H1 (cell line): ENCODE data around the gene KDM6A. TPM values are rescaled to one million over a fixed set of nuclear protein-coding genes. Genes with fewer than 3 reads are reported as not detected.

ENCODE experiments used
- CTCF ChIA-PET: fragments of 300-600 bp; sonication (Branson Sonifier 250); formaldehyde crosslinking; loops from one replicate; lab custom pipeline; 2021; ENCODE audit not compliant: partially characterized antibody; lab: Charles Lee
- POLR2A ChIA-PET: fragments of 300-600 bp; sonication (Branson Sonifier 250); formaldehyde crosslinking; loops from one replicate; lab custom pipeline; 2021; ENCODE audit warnings: inconsistent platforms; ENCODE audit not compliant: partially characterized antibody; lab: Charles Lee
- DNase-seq, 2 experiments: peaks; one replicate each; pipeline versions ENCODE4 v3.0.0 to v3.0.0-alpha.2; 2010 to 2022; ENCODE audit warnings: low spot score in 2 of 2, low read depth in 1 of 2, mixed read lengths in 1 of 2
- FAIRE-seq: peaks from 2 replicates; lab custom pipeline; 2011; peaks lifted over from hg19 to GRCh38; lab: Jason Lieb, UNC
- H2AFZ ChIP-seq: 2 replicates; pipeline ENCODE4 v1.8.1; 2012; ENCODE audit warnings: low read length, inconsistent platforms
- H2AK5ac ChIP-seq: 2 replicates; pipeline ENCODE4 v1.6.1; 2013; ENCODE audit warnings: low read depth, low read length
- H2BK120ac ChIP-seq: replicated peaks from 2 replicates; pipeline ENCODE3; 2013; ENCODE audit warnings: low read depth, low read length, inconsistent platforms
- H2BK12ac ChIP-seq: 2 replicates; pipeline ENCODE4 v1.6.1; 2013; ENCODE audit warnings: low read depth, low read length
- H2BK15ac ChIP-seq: 2 replicates; pipeline ENCODE4 v1.6.1; 2013; ENCODE audit warnings: low read length
- H2BK20ac ChIP-seq: 2 replicates; pipeline ENCODE4 v1.6.1; 2013; ENCODE audit warnings: low read length
- H2BK5ac ChIP-seq: 2 replicates; pipeline ENCODE4 v1.6.1; 2013; ENCODE audit warnings: low read depth, low read length
- H3K14ac ChIP-seq: 2 replicates; pipeline ENCODE4 v1.6.1; 2013; ENCODE audit warnings: inconsistent platforms; ENCODE audit not compliant: insufficient read length
- H3K18ac ChIP-seq: 2 replicates; pipeline ENCODE4 v1.6.1; 2013; ENCODE audit warnings: low read length; ENCODE audit errors: extremely low read depth
- H3K23ac ChIP-seq: 2 replicates; pipeline ENCODE4 v1.6.1; 2013; ENCODE audit warnings: inconsistent platforms; ENCODE audit not compliant: insufficient read length
- H3K23me2 ChIP-seq: 2 replicates; pipeline ENCODE4 v1.6.1; 2013; ENCODE audit warnings: low read depth, low read length
- H3K27ac ChIP-seq: 2 replicates; pipeline ENCODE4 v1.6.1; 2011; ENCODE audit warnings: low read depth, low read length, inconsistent platforms
- H3K27me3 ChIP-seq, 4 experiments: replicated peaks in 1 of 4; 1 replicate in 1 of 4; 2 replicates in 3 of 4; pipeline versions ENCODE4 v1.6.1 to v1.8.1; 2011 to 2013; ENCODE audit warnings: low read length in 3 of 4, mild to moderate bottlenecking in 3 of 4, inconsistent platforms in 2 of 4, mixed read lengths in 2 of 4, moderate library complexity in 1 of 4; ENCODE audit not compliant: control insufficient read depth in 3 of 4, insufficient read depth in 3 of 4; ENCODE audit errors: extremely low read depth in 1 of 4
- H3K36me3 ChIP-seq, 4 experiments: 2 replicates each; pipeline versions ENCODE4 v1.6.1 to v1.8.1; 2011 to 2013; ENCODE audit warnings: mild to moderate bottlenecking in 4 of 4, low read length in 3 of 4, moderate library complexity in 2 of 4, control low read depth in 1 of 4, inconsistent platforms in 1 of 4; ENCODE audit not compliant: insufficient read depth in 4 of 4, control insufficient read depth in 2 of 4
- H3K4ac ChIP-seq: replicated peaks from 2 replicates; pipeline ENCODE3; 2013; ENCODE audit warnings: low read length, low read depth, mixed read lengths, inconsistent platforms; ENCODE audit not compliant: insufficient read length
- H3K4me1 ChIP-seq, 4 experiments: replicated peaks in 1 of 4; 1 replicate in 1 of 4; 2 replicates in 3 of 4; pipeline versions ENCODE4 v1.6.1 to v1.8.1; 2011 to 2013; ENCODE audit warnings: low read length in 3 of 4, inconsistent platforms in 2 of 4, mixed read lengths in 1 of 4; ENCODE audit not compliant: insufficient read depth in 4 of 4, control insufficient read depth in 3 of 4
- H3K4me2 ChIP-seq, 2 experiments: 2 replicates each; pipeline versions ENCODE4 v1.6.1 to v1.8.1; 2011 to 2013; ENCODE audit warnings: low read depth in 2 of 2, low read length in 2 of 2, control low read depth in 1 of 2, inconsistent platforms in 1 of 2, mild to moderate bottlenecking in 1 of 2; ENCODE audit not compliant: insufficient read depth in 1 of 2
- H3K4me3 ChIP-seq, 4 experiments: fragments of 200-600, 300-600 bp in 1 of 4; sonication (generic), shearing (Covaris generic), sonication (Bioruptor Twin) in 1 of 4; 2 replicates each; pipeline versions ENCODE4 v1.5.1 to v1.8.1; 2011 to 2016; ENCODE audit warnings: low read length in 4 of 4, low read depth in 3 of 4, control low read depth in 2 of 4, inconsistent platforms in 2 of 4, mild to moderate bottlenecking in 2 of 4, mixed read lengths in 1 of 4, moderate library complexity in 1 of 4; ENCODE audit not compliant: insufficient read depth in 2 of 4; ENCODE audit errors: extremely low read depth in 1 of 4
- H3K56ac ChIP-seq: replicated peaks from 2 replicates; pipeline ENCODE3; 2013; ENCODE audit warnings: low read depth, mild to moderate bottlenecking, mixed read lengths, low read length, inconsistent platforms; ENCODE audit not compliant: insufficient read length
- H3K79me1 ChIP-seq: 2 replicates; pipeline ENCODE4 v1.6.1; 2013; ENCODE audit warnings: low read depth, low read length, control low read depth
- H3K79me2 ChIP-seq, 2 experiments: 2 replicates each; pipeline versions ENCODE4 v1.6.1 to v1.8.1; 2012 to 2013; ENCODE audit warnings: low read length in 2 of 2, mild to moderate bottlenecking in 2 of 2, inconsistent platforms in 1 of 2; ENCODE audit not compliant: insufficient read depth in 2 of 2, control insufficient read depth in 1 of 2
- H3K9ac ChIP-seq, 4 experiments: replicated peaks in 1 of 4; 1 replicate in 1 of 4; 2 replicates in 3 of 4; pipeline versions ENCODE4 v1.6.1 to v1.8.1; 2011 to 2013; ENCODE audit warnings: low read depth in 3 of 4, low read length in 3 of 4, control low read depth in 2 of 4, mild to moderate bottlenecking in 2 of 4, moderate library complexity in 2 of 4, inconsistent platforms in 1 of 4; ENCODE audit errors: extremely low read depth in 1 of 4
- H3K9me3 ChIP-seq, 2 experiments: 2 replicates each; pipeline versions ENCODE4 v1.6.1 to v1.8.1; 2012 to 2013; ENCODE audit warnings: mild to moderate bottlenecking in 2 of 2, moderate library complexity in 2 of 2, control low read depth in 1 of 2, inconsistent platforms in 1 of 2, low read depth in 1 of 2, low read length in 1 of 2, mixed read lengths in 1 of 2; ENCODE audit not compliant: insufficient read depth in 2 of 2
- H4K20me1 ChIP-seq, 2 experiments: replicated peaks in 1 of 2; 2 replicates each; pipeline versions ENCODE3 to v1.8.1; 2011 to 2013; ENCODE audit warnings: inconsistent platforms in 2 of 2, low read length in 2 of 2, mild to moderate bottlenecking in 1 of 2; ENCODE audit not compliant: insufficient read depth in 2 of 2, control insufficient read depth in 1 of 2
- H4K5ac ChIP-seq: 2 replicates; pipeline ENCODE4 v1.6.1; 2013; ENCODE audit warnings: low read length, low read depth, mixed read lengths, inconsistent platforms; ENCODE audit not compliant: insufficient read length
- H4K8ac ChIP-seq: 2 replicates; pipeline ENCODE4 v1.8.0; 2013; ENCODE audit warnings: mild to moderate bottlenecking, moderate library complexity, low read length, inconsistent platforms; ENCODE audit not compliant: insufficient read depth; ENCODE audit errors: extremely low read depth
- H4K91ac ChIP-seq: replicated peaks from 2 replicates; pipeline ENCODE3; 2013; ENCODE audit warnings: low read length, mixed read lengths, inconsistent platforms; ENCODE audit not compliant: insufficient read length
- ASH2L ChIP-seq: fragments of 200-600, 300-600 bp; sonication (generic); IDR thresholded peaks from one replicate; pipeline ENCODE4 v1.7.1; 2017; ENCODE audit warnings: low read length
- EP300 ChIP-seq, 2 experiments: IDR thresholded peaks; 1 replicate in 1 of 2; 2 replicates in 1 of 2; pipeline ENCODE4 v1.6.1; 2011 to 2012; ENCODE audit warnings: low read depth in 2 of 2, low read length in 2 of 2, mild to moderate bottlenecking in 2 of 2, borderline replicate concordance in 1 of 2, inconsistent platforms in 1 of 2, moderate library complexity in 1 of 2
- GTF2F1 ChIP-seq: IDR thresholded peaks from 2 replicates; pipeline ENCODE4 v1.6.1; 2012; ENCODE audit warnings: low read depth, low read length, improper control_type of control experiment, borderline replicate concordance
- RAD21 ChIP-seq, 2 experiments: IDR thresholded peaks in 1 of 2; conservative IDR thresholded peaks in 1 of 2; 2 replicates each; pipeline ENCODE4 v1.6.1; 2011; ENCODE audit warnings: low read depth in 2 of 2, low read length in 2 of 2, improper control_type of control experiment in 1 of 2, inconsistent platforms in 1 of 2, mild to moderate bottlenecking in 1 of 2, moderate library complexity in 1 of 2
- ZNF274 ChIP-seq: IDR thresholded peaks from 2 replicates; pipeline ENCODE4 v1.7.0; 2012; ENCODE audit warnings: low read length, borderline replicate concordance; ENCODE audit errors: extremely low read depth
- WGBS, 2 experiments: shearing (Covaris generic) in 1 of 2; methylation state at CpG; one replicate each; pipeline versions ENCODE4 v1.1.6 to v1.1.7; 2013 to 2015; ENCODE audit warnings: low lambda C conversion rate in 2 of 2, mixed read lengths in 2 of 2, inconsistent platforms in 1 of 2, low coverage in 1 of 2, missing lambda C conversion rate in 1 of 2; ENCODE audit not compliant: insufficient replicate concordance in 2 of 2, insufficient coverage in 1 of 2, insufficient read length in 1 of 2; ENCODE audit errors: extremely low coverage in 1 of 2, missing lambda C conversion rate in 1 of 2; 5-methylcytosine and 5-hydroxymethylcytosine counted together
- polyA plus RNA-seq, 7 experiments: library from polyadenylated mRNA; depleted of rRNA in 3 of 7; stranded (reverse) in 5 of 7; unstranded in 2 of 7; fragments of >200 nt in 5 of 7; fragments of 200-250 nt in 2 of 7; gene quantifications; 1 replicate in 5 of 7; 2 replicates in 1 of 7; 4 replicates in 1 of 7; pipeline versions ENCODE4 v1.2.1 to v1.2.3, GENCODE V29; 2011 to 2013; ENCODE audit warnings: missing spikeins in 2 of 7, mixed read lengths in 2 of 7
- total RNA-seq: library from RNA; stranded (reverse); fragmentation: NEBNext Ultra II Directional; extraction: Animal tissue kit (Norgen Biotek cat#: 25700); gene quantifications from 2 replicates; pipeline ENCODE4 v1.2.1, GENCODE V29; 2021
- TF ChIP-seq, protein P1 (sequence below), 3 experiments: IDR thresholded peaks; 1 replicate in 2 of 3; 2 replicates in 1 of 3; pipeline versions ENCODE4 v1.5.1 to v1.6.1; 2011; ENCODE audit warnings: low read length in 3 of 3, mild to moderate bottlenecking in 3 of 3, inconsistent platforms in 2 of 3, low read depth in 1 of 3, moderate library complexity in 1 of 3; ENCODE audit not compliant: insufficient read depth in 1 of 3; ENCODE audit errors: control extremely low read depth in 1 of 3

The KDM6A gene
- total and polyA plus RNA-seq, 2 of the 8 experiments (the other 6 are each of a cell fraction or from before 2014, with no cell fraction given): 43.5 to 58.4 TPM

DNA sequence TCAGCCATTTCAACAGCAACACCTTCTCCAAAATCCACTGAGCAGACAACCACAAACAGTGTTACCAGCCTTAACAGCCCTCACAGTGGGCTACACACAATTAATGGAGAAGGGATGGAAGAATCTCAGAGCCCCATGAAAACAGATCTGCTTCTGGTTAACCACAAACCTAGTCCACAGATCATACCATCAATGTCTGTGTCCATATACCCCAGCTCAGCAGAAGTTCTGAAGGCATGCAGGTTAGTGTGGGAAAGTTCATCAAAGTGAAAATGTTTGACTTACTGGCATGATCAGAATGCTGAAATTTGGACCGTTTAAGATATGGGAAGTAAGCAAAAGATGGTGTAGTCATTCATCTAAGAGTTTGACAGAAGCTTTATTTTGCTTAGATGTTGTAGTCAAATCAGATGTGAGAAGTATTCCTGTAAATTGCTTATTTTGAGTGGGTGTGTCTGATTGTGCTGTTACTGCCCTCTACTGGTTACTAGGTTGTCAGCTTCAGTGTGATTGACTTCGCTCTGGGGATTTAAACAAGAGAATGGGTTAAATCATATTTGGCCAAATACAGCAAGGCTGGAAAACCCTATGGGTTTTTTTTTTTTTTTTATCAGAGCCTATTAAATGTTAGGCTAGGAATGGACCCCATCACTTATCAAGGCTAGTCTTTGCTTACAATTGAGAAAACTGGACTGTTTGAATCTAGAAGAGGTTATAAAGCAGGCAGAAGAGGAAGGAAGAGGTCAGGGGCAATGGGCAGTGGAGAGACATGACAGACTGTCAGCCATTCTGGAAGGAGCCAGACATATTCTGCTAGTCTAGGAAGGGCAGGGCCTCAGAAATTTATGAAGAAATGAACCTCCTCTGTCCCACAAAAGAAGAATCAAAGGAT, 197.4 kb downstream of the KDM6A start:
- no peak overlapping the region for H4K5ac ChIP-seq
- no peaks in the 10 kb centered on the region for H3K27me3 ChIP-seq
- no peaks in the 10 kb centered on the region for H3K9me3 ChIP-seq
- H2AFZ ChIP-seq: no peak overlapping the region
- 89% methylated on average over 2 of the region's 2 CpGs; no CpG with 5 or more reads in 1 of the 2 experiments for WGBS, 2 experiments
- H3K23me2 ChIP-seq: no peaks in the 10 kb centered on the region
- H2BK12ac ChIP-seq: no peak overlapping the region
- no peaks in the 10 kb centered on the region for H3K79me1 ChIP-seq
- no peak overlapping the region for H2BK5ac ChIP-seq
- no peak overlapping the region for H2BK15ac ChIP-seq
- H3K27ac ChIP-seq: no peak overlapping the region
- H4K91ac ChIP-seq: no peak overlapping the region
- ChIA-PET CTCF (interaction anchor here (0.6 to 0.7 kb wide), 4 partner anchors 120 to 483 kb away, joined by 3 read pairs; no protein-coding TSS in a partner anchor), POLR2A (interaction anchor here (0.7 kb wide), 1 partner anchor 219 kb away, joined by 5 read pairs; no protein-coding TSS in a partner anchor)
- peaks cover 0 to 62% of the 10 kb centered on the region in 2 experiments; a peak in 2 of 4 replicates for H3K79me2 ChIP-seq
- no peak overlapping the region for H3K14ac ChIP-seq
- peak; percentile 42 for FAIRE-seq
- no peak for DNase-seq
- H3K36me3 ChIP-seq: peaks cover 5 to 39% (median 15%) of the 10 kb centered on the region in 4 experiments; a peak in 7 of 8 replicates
- TF ChIP-seq GTF2F1 (no peak), ASH2L (no peak), RAD21 (IDR thresholded peaks at IDR 0.05 in 1 of 2, conservative IDR thresholded peaks at IDR 0.05 in 1 of 2; ENCODE audit: low read depth in 2 of 2, low read length in 2 of 2) (peak; percentile 32 to 53; a peak in 3 of 4 replicates), EP300 (IDR thresholded peaks at IDR 0.05; ENCODE audit: borderline replicate concordance in 1 of 2, low read depth in 2 of 2, low read length in 2 of 2) (no peak), ZNF274 (no peak)
- TF ChIP-seq, protein P1, sequence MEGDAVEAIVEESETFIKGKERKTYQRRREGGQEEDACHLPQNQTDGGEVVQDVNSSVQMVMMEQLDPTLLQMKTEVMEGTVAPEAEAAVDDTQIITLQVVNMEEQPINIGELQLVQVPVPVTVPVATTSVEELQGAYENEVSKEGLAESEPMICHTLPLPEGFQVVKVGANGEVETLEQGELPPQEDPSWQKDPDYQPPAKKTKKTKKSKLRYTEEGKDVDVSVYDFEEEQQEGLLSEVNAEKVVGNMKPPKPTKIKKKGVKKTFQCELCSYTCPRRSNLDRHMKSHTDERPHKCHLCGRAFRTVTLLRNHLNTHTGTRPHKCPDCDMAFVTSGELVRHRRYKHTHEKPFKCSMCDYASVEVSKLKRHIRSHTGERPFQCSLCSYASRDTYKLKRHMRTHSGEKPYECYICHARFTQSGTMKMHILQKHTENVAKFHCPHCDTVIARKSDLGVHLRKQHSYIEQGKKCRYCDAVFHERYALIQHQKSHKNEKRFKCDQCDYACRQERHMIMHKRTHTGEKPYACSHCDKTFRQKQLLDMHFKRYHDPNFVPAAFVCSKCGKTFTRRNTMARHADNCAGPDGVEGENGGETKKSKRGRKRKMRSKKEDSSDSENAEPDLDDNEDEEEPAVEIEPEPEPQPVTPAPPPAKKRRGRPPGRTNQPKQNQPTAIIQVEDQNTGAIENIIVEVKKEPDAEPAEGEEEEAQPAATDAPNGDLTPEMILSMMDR (IDR thresholded peaks at IDR 0.05; ENCODE audit: control extremely low read depth in 1 of 3, insufficient read depth in 1 of 3, low read depth in 1 of 3, low read length in 3 of 3): peak in 2 of 3 experiments; percentile 17 to 47; a peak in 2 of 4 replicates
- H2BK120ac ChIP-seq: no peak overlapping the region
- H4K8ac ChIP-seq: no peak overlapping the region; the same call in 1 of the 2 replicates
- no peak overlapping the region for H3K18ac ChIP-seq
- no peak overlapping the region for H2BK20ac ChIP-seq
- no peak overlapping the region for H3K4ac ChIP-seq
- H3K56ac ChIP-seq: no peak overlapping the region
- no peak overlapping the region for H3K9ac ChIP-seq
- no peak overlapping the region for H2AK5ac ChIP-seq
- H3K23ac ChIP-seq: no peak overlapping the region
- no peaks in the 10 kb centered on the region for H3K4me1 ChIP-seq
- no peak overlapping the region for H3K4me2 ChIP-seq
- H3K4me3 ChIP-seq: no peak overlapping the region
- H4K20me1 ChIP-seq: peaks cover 0 to 3% of the 10 kb centered on the region in 2 experiments
